Measurements from ENCODE around the gene TEX26.
A peak's percentile ranks its signal among the peaks of the same experiment; 100 is the strongest.

The TEX26 gene

DNA sequence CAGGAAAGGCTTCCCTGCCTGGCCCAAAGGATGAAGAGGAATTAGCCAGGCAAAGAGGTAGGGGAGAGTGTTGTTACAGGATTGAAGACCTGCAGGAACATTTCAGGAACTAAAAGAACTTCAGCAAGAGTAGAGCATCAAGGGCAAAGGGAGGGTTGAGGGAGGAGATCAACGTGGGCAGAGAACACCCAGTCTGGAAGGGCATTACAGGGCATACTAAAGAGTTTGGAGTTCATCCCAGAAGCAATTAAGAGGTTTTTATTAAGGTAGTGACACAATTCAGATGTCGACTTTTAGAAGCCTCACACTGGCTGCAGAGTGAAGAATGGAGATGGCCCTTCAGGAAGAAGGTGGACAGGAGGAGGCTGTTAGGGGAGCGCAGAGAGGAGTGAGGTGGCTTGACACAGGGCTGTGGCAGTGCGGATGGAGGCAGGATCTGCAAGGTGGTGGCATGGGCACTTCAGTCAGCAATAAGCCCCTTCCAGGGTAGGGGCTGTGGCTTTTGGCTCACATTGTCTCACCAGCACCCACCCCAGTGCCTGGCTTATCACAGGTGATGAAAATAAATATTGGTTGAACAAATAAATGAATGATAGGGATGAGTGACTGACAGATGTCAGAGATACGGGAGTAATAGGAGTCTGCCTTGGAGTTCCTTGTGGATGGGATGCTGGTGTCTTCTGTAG, 24.9 kb downstream of the TEX26 start:
- no peak for TF ChIP-seq CTCF (IDR thresholded peaks at IDR 0.05; ENCODE audit: poor library complexity, severe bottlenecking)
- Histone ChIP-seq H3K4me3 (ENCODE audit: severe bottlenecking) (no peak overlapping the region), H3K9me3 (ENCODE audit: severe bottlenecking) (no peaks in the 10 kb centered on the region), H3K27me3 (ENCODE audit: insufficient read depth, poor library complexity, severe bottlenecking) (no peaks in the 10 kb centered on the region), H3K27ac (ENCODE audit: poor library complexity, severe bottlenecking) (no peak overlapping the region), H3K36me3 (ENCODE audit: low read depth) (no peaks in the 10 kb centered on the region), H3K4me1 (ENCODE audit: insufficient read depth, poor library complexity, severe bottlenecking) (no peaks in the 10 kb centered on the region)
- no peak for ATAC-seq (ENCODE audit: low read depth)
- DNase-seq (ENCODE audit: low spot score), result no peak

- Histone ChIP-seq H3K4me3 (ENCODE audit: severe bottlenecking) (no peak overlapping the region), H3K4me1 (ENCODE audit: insufficient read depth, poor library complexity, severe bottlenecking) (no peaks in the 10 kb centered on the region), H3K36me3 (ENCODE audit: low read depth) (no peaks in the 10 kb centered on the region), H3K9me3 (ENCODE audit: severe bottlenecking) (no peaks in the 10 kb centered on the region), H3K27me3 (ENCODE audit: insufficient read depth, poor library complexity, severe bottlenecking) (no peaks in the 10 kb centered on the region), H3K27ac (ENCODE audit: poor library complexity, severe bottlenecking) (no peak overlapping the region)
- no peak for TF ChIP-seq CTCF (IDR thresholded peaks at IDR 0.05; ENCODE audit: poor library complexity, severe bottlenecking)
- DNase-seq (ENCODE audit: low spot score), result no peak
- no peak for ATAC-seq (ENCODE audit: low read depth)
These were observed 27.2 kb downstream of the TEX26 start for GRCh38 chr13:30959678-30960077.

DNA sequence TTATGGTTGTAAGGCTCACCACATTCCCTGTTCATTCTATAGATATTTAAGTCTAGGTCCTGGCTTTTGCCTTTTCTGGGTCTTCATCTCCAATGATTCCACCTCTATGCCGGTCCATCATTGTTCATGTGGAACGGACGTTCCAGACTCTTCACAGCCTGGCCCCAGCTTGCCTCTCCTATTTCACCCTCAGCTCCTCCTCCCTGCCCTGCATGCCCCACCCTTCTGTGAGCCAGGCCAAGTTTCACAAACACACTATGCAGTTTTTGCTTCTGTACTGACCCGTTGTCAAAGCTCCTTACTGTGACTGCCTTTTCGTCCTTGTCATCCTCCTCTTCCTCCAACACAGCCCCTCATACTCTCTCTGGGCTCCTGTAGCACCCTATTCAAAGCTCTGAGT, 31.3 kb downstream of the TEX26 start:
- ATAC-seq (ENCODE audit: low read depth), result peak; percentile 67
- H3K4me3 ChIP-seq (ENCODE audit: severe bottlenecking), result no peak overlapping the region
- DNase-seq (ENCODE audit: low spot score), result no peak
- no peaks in the 10 kb centered on the region for H3K27me3 ChIP-seq (ENCODE audit: insufficient read depth, poor library complexity, severe bottlenecking)
- H3K9me3 ChIP-seq (ENCODE audit: severe bottlenecking), result no peaks in the 10 kb centered on the region
- TF ChIP-seq CTCF (IDR thresholded peaks at IDR 0.05; ENCODE audit: poor library complexity, severe bottlenecking), result no peak
- no peaks in the 10 kb centered on the region for H3K4me1 ChIP-seq (ENCODE audit: insufficient read depth, poor library complexity, severe bottlenecking)
- no peak overlapping the region for H3K27ac ChIP-seq (ENCODE audit: poor library complexity, severe bottlenecking)
- H3K36me3 ChIP-seq (ENCODE audit: low read depth), result no peaks in the 10 kb centered on the region

DNA sequence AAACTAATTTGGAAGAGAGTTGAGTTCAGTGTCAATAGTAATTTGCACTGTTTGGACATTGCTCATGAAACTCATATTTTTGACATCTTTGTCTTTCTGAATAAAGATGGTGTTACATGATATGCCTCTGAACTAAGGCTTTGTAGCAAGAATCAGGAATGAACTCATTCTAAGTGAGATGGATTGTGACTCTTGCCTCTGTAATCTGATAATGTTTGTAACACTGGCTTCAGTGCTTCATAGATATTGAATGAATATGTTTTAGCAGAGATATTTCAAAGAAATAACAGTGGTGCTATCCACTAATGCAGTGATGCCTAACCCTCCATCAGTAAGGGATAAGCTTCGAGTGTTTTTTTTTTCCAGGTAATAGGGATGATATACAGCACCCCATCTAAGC, 32.9 kb downstream of the TEX26 start:
- Histone ChIP-seq H3K27me3 (ENCODE audit: insufficient read depth, poor library complexity, severe bottlenecking) (no peaks in the 10 kb centered on the region), H3K9me3 (ENCODE audit: severe bottlenecking) (no peaks in the 10 kb centered on the region), H3K27ac (ENCODE audit: poor library complexity, severe bottlenecking) (no peak overlapping the region), H3K4me3 (ENCODE audit: severe bottlenecking) (no peak overlapping the region), H3K36me3 (ENCODE audit: low read depth) (no peaks in the 10 kb centered on the region), H3K4me1 (ENCODE audit: insufficient read depth, poor library complexity, severe bottlenecking) (no peaks in the 10 kb centered on the region)
- no peak for DNase-seq (ENCODE audit: low spot score)
- no peak for TF ChIP-seq CTCF (IDR thresholded peaks at IDR 0.05; ENCODE audit: poor library complexity, severe bottlenecking)
- no peak for ATAC-seq (ENCODE audit: low read depth)

- Histone ChIP-seq H3K36me3 (ENCODE audit: low read depth) (no peaks in the 10 kb centered on the region), H3K4me1 (ENCODE audit: insufficient read depth, poor library complexity, severe bottlenecking) (no peaks in the 10 kb centered on the region), H3K27me3 (ENCODE audit: insufficient read depth, poor library complexity, severe bottlenecking) (no peaks in the 10 kb centered on the region), H3K4me3 (ENCODE audit: severe bottlenecking) (no peak overlapping the region), H3K9me3 (ENCODE audit: severe bottlenecking) (no peaks in the 10 kb centered on the region), H3K27ac (ENCODE audit: poor library complexity, severe bottlenecking) (no peak overlapping the region)
- no peak for ATAC-seq (ENCODE audit: low read depth)
- TF ChIP-seq CTCF (IDR thresholded peaks at IDR 0.05; ENCODE audit: poor library complexity, severe bottlenecking), result no peak
- DNase-seq (ENCODE audit: low spot score), result no peak
These were observed 33.6 kb downstream of the TEX26 start for GRCh38 chr13:30966101-30966500.

Data from RWPE2 (cell line).